Right lobe of liver (tissue), 6 donors: ENCODE measurements around the gene ZC3H7A. TPM values are rescaled to one million over a fixed set of nuclear protein-coding genes. Genes with fewer than 3 reads are reported as not detected.
A peak's percentile ranks its signal among the peaks of the same experiment; 100 is the strongest.

ENCODE experiments used
- ATAC-seq, 4 donors: fragments of 200-7000 bp; cut with Tn5 transposase; one replicate each; pipeline ENCODE4 v1.9.1; 2020; ENCODE audit warnings: mild to moderate bottlenecking in 4 of 4, moderate library complexity in 4 of 4
- DNase-seq, 3 donors: peaks; one replicate each; pipeline ENCODE4 v3.0.0-alpha.2; 2020
- H3K27ac ChIP-seq, 3 donors: fragments of 200-600 bp; one replicate each; pipeline ENCODE4 v1.8.0; 2022
- H3K27me3 ChIP-seq, 2 donors: fragments of 200-600 bp; one replicate each; pipeline ENCODE4 v1.8.0; 2022
- H3K36me3 ChIP-seq, 4 donors: fragments of 200-600 bp; sonication (generic) in 1 of 4; one replicate each; pipeline versions ENCODE4 v1.5.1 to v1.8.0; 2017 to 2022; ENCODE audit warnings: control low read depth in 1 of 4
- H3K4me1 ChIP-seq, 4 donors: fragments of 200-600 bp; sonication (generic) in 1 of 4; one replicate each; pipeline versions ENCODE4 v1.5.1 to v1.8.0; 2017 to 2022; ENCODE audit warnings: control low read depth in 1 of 4
- H3K4me3 ChIP-seq, 3 donors: fragments of 200-600 bp; one replicate each; pipeline ENCODE4 v1.8.0; 2022
- H3K9me3 ChIP-seq, 4 donors: fragments of 200-600 bp; sonication (generic) in 1 of 4; one replicate each; pipeline versions ENCODE4 v1.5.1 to v1.8.0; 2017 to 2022; ENCODE audit warnings: control low read depth in 1 of 4
- POLR2A ChIP-seq: fragments of 450-650 bp; IDR thresholded peaks from one replicate; pipeline ENCODE4 v1.6.1; 2017; ENCODE audit warnings: antibody characterized with exemption, mild to moderate bottlenecking
- WGBS: methylation state at CpG from one replicate; pipeline ENCODE4 v1.1.6; 2018; ENCODE audit warnings: low coverage, low lambda C conversion rate; ENCODE audit not compliant: insufficient coverage; ENCODE audit errors: missing lambda C conversion rate; 5-methylcytosine and 5-hydroxymethylcytosine counted together
- intact Hi-C, 2 donors: fragments of 100-400 bp; cut with DNase I; formaldehyde crosslinking; loops; one replicate each; pipeline versions ENCODE4 v1.11.2 to v1.14.1; 2022
- total RNA-seq, 6 experiments: library from RNA; depleted of rRNA in 2 of 6; stranded (reverse); fragments of >200 nt in 2 of 6; fragmentation: NEBNext Ultra II Directional in 3 of 6; extraction: Animal tissue kit (Norgen Biotek cat#: 25700) in 3 of 6; gene quantifications; one replicate each; pipeline versions ENCODE4 v1.1.0 to v1.2.4, GENCODE V29; 2016 to 2023
- TF ChIP-seq, protein P1 (sequence below), 4 donors: fragments of 200-600 bp in 3 of 4; fragments of 450-650 bp in 1 of 4; IDR thresholded peaks; one replicate each; pipeline versions ENCODE4 v1.5.1 to v1.8.0; 2016 to 2022; ENCODE audit warnings: antibody characterized with exemption in 4 of 4, mild to moderate bottlenecking in 2 of 4
- donor health status: DM: no; HTN: yes; CAD: no.
- donor health status: DM: no; HTN: no; CAD: no.
- donor health status: DM: no; HTN: no; CAD: no.
- donor health status: DM: no; HTN: yes; CAD: no.
- donor health status: DM: no; HTN: yes; CAD: no.

ZC3H7A gene
- total RNA-seq, 6 experiments from 2014 or later: 22.8 to 34.0 (median 26.9) TPM

DNA sequence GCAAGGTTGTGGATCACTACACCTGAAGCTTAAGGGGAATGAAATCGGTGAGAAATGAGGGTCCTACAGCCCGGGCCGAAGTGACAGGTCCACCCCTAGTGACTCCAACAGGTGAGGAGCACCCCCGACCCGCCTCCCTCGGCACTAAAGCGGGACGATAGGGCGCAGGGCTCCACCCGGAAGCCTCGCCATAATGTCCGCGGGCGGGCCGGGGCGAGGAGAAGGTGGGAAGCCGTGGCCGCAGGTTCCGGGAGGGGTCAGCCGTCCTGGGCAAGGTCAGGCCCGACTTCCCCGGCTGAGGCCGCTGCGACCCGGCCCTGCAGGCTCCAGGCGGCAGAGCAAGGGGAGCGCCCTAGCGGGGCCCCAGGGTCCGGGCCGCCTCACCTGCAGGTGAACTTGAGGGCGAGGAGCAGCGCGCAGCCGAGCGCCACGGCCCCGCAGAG, 54.9 kb downstream of the ZC3H7A start:
- Histone ChIP-seq H3K4me1 (peaks cover 0 to 56% (median 22%) of the 10 kb centered on the region in 4 donors), H3K36me3 (peaks cover 0 to 4% (median 0%) of the 10 kb centered on the region in 4 donors), H3K27ac (peak overlapping the region; percentile 95 to 99 (median 98)), H3K27me3 (no peaks in the 10 kb centered on the region), H3K4me3 (peak overlapping the region; percentile 86 to 87 (median 86)), H3K9me3 (no peaks in the 10 kb centered on the region)
- ATAC-seq (peak in 3 of 4 donors; percentile 0 to 9 (median 1)), DNase-seq (peak; percentile 63 to 74 (median 65))
- intact Hi-C loops: no loop called here
- TF ChIP-seq, protein P1, sequence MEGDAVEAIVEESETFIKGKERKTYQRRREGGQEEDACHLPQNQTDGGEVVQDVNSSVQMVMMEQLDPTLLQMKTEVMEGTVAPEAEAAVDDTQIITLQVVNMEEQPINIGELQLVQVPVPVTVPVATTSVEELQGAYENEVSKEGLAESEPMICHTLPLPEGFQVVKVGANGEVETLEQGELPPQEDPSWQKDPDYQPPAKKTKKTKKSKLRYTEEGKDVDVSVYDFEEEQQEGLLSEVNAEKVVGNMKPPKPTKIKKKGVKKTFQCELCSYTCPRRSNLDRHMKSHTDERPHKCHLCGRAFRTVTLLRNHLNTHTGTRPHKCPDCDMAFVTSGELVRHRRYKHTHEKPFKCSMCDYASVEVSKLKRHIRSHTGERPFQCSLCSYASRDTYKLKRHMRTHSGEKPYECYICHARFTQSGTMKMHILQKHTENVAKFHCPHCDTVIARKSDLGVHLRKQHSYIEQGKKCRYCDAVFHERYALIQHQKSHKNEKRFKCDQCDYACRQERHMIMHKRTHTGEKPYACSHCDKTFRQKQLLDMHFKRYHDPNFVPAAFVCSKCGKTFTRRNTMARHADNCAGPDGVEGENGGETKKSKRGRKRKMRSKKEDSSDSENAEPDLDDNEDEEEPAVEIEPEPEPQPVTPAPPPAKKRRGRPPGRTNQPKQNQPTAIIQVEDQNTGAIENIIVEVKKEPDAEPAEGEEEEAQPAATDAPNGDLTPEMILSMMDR (IDR thresholded peaks at IDR 0.05): no peak
- 0% methylated on average over 5 of the region's 37 CpGs for WGBS

DNA sequence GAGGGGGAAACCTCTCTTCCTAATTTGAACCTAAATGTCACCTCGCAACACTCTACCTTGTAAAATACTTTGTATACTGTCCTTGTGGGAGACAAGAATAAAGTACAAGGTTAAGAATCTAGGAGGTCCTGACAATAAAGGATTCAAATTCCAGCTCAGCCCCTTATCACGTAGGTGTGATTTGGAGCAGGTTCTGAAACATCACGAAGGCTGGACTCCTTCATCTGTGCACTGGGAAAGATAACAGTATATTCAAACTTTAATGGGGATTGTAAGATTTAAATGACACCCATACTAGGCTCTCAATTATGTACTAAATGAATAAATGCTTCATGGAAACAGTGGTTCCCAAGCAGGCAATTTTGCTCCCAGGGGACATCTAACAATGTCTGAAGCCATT, 56.5 kb downstream of the ZC3H7A start:
- DNase-seq (no peak), ATAC-seq (no peak)
- H3K27ac ChIP-seq: peak overlapping the region; percentile 29 to 99 (median 98)
- H3K9me3 ChIP-seq: no peaks in the 10 kb centered on the region
- peaks cover 0 to 63% (median 23%) of the 10 kb centered on the region in 4 donors for H3K4me1 ChIP-seq
- WGBS: 14% methylated on average over 3 of the region's 3 CpGs
- peaks cover 0 to 13% (median 0%) of the 10 kb centered on the region in 4 donors for H3K36me3 ChIP-seq
- H3K27me3 ChIP-seq: no peaks in the 10 kb centered on the region
- TF ChIP-seq, protein P1 (IDR thresholded peaks at IDR 0.05): no peak
- no peak for TF ChIP-seq POLR2A
- intact Hi-C loops: no loop called here
- H3K4me3 ChIP-seq: peak overlapping the region; percentile 86 to 87 (median 86)

DNA sequence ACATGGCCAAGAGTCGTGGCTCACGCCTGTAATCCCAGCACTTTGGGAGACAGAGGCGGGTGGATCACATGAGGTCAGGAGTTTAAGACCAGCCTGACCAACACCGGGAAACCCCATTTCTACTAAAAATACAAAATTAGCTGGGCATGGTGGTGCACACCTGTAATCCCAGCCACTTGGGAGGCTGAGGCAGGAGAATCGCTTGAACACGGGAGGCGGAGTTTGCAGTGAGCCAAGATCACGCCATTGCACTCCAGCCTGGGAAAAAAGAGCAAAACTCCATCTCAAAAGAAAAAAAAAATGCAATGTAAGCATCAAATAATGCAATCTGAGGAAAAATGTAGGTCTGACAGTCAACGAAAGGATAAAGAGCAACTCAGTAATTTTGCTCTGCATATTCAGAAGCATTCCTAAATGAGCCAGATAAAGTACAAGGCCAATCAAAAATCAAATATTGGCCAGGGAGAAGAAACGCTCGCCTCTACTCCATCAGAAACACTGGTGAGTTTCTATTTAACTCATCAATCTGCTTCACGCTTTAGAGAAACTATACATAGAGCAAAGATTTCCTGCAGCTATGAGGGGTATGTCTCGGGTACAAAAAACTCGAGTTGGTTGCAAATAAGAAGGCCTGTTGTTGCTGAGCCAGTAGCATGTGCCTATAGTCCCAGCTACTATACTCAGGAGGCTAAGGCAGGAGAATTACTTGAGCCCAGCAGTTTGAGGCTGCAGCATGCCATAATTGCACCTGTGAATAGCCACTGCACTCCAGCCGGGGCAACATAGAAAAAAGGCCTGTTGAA, 58.1 kb downstream of the ZC3H7A start:
- peaks cover 0 to 70% (median 29%) of the 10 kb centered on the region in 4 donors for H3K4me1 ChIP-seq

DNA sequence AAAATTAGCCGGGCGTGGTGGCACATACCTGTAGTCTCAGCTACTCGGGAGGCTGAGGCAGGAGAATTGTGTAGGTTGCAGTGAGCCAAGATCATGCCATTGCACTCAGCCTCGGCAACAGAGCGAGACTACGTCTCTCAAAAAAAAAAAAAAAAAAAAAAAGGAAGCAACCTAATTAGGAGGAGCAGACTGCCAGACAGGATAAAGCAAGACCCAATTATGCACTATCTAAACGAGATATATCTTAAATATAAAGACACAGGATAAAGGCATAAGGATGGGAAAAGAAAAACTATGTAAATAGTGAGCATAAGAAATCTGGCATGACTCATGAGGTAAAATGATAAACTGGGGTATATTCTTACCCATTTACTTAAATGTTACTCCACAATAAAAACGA, 59.3 kb downstream of the ZC3H7A start:
- H3K4me1 ChIP-seq: peaks cover 0 to 77% (median 32%) of the 10 kb centered on the region in 4 donors
- H3K9me3 ChIP-seq: no peaks in the 10 kb centered on the region
- no peak overlapping the region for H3K4me3 ChIP-seq
- DNase-seq (no peak), ATAC-seq (no peak)
- H3K27me3 ChIP-seq: no peaks in the 10 kb centered on the region
- intact Hi-C loops: loop anchor here in 1 of 2 donors (10.0 kb wide), 1 partner anchor 57 kb away; the partner anchor contains the start of gene ZC3H7A
- no peak for TF ChIP-seq POLR2A
- TF ChIP-seq, protein P1 (IDR thresholded peaks at IDR 0.05): no peak
- 67% methylated on average over 4 of the region's 8 CpGs for WGBS
- H3K36me3 ChIP-seq: peaks cover 0 to 29% (median 0%) of the 10 kb centered on the region in 4 donors
- H3K27ac ChIP-seq: no peak overlapping the region

More for the DNA sequence above, 58.1 kb downstream of the ZC3H7A start:
- H3K36me3 ChIP-seq: peaks cover 0 to 17% (median 0%) of the 10 kb centered on the region in 4 donors
- ATAC-seq: no peak
- intact Hi-C loops: loop anchor here in 1 of 2 donors (10.0 kb wide), 1 partner anchor 56 kb away; the partner anchor contains the start of gene ZC3H7A
- H3K9me3 ChIP-seq: no peaks in the 10 kb centered on the region
- no peaks in the 10 kb centered on the region for H3K27me3 ChIP-seq
- TF ChIP-seq, protein P1 (IDR thresholded peaks at IDR 0.05): no peak
- no peak for TF ChIP-seq POLR2A
- no peak overlapping the region for H3K4me3 ChIP-seq
- 64% methylated on average over 15 of the region's 15 CpGs for WGBS
- no peak for DNase-seq
- peak overlapping the region in 1 of 3 donors; percentile 12 for H3K27ac ChIP-seq
